Activated CD4-positive, alpha-beta T cell treated with anti-CD3 and anti-CD28 coated beads, Interleukin-10, Interleukin-2, amounts not matched to agents 100 ng/mL and 50 ng/mL, durations not matched to agents 16 hours and 8 hours (primary cell): ENCODE results near the gene KCNMA1.
A peak's percentile ranks its signal among the peaks of the same experiment; 100 is the strongest.

Experiments used
- DNase-seq: peaks from one replicate; pipeline ENCODE4 v3.0.0-alpha.2; 2020

Gene KCNMA1

GRCh38 chr10:77190291-77190690 is 447.3 kb downstream of the KCNMA1 start:
- DNase-seq, result no peak

- no peak for DNase-seq
Measured at GRCh38 chr10:77189520-77189919, 448.1 kb downstream of the KCNMA1 start.

- no peak for DNase-seq
Measured at GRCh38 chr10:77189075-77189474, 448.5 kb downstream of the KCNMA1 start.

- DNase-seq, result no peak
Measured at GRCh38 chr10:77188521-77188920, 449.1 kb downstream of the KCNMA1 start.

- no peak for DNase-seq
Measured at GRCh38 chr10:77188000-77188395, 449.6 kb downstream of the KCNMA1 start.

- no peak for DNase-seq
Measured at GRCh38 chr10:77187376-77187999, 450.1 kb downstream of the KCNMA1 start.

- DNase-seq, result no peak
Measured at GRCh38 chr10:77186936-77187335, 450.7 kb downstream of the KCNMA1 start.

GRCh38 chr10:77185696-77186095 is 451.9 kb downstream of the KCNMA1 start:
- DNase-seq, result no peak

- no peak for DNase-seq
Measured at GRCh38 chr10:77182803-77183202, 454.8 kb downstream of the KCNMA1 start.

GRCh38 chr10:77180794-77181193 is 456.8 kb downstream of the KCNMA1 start:
- DNase-seq, result no peak

GRCh38 chr10:77180104-77180503 is 457.5 kb downstream of the KCNMA1 start:
- no peak for DNase-seq

- no peak for DNase-seq
Measured at GRCh38 chr10:77179015-77179695, 458.5 kb downstream of the KCNMA1 start.

GRCh38 chr10:77177589-77177988 is 460.0 kb downstream of the KCNMA1 start:
- DNase-seq, result no peak

- no peak for DNase-seq
Measured at GRCh38 chr10:77177161-77177560, 460.4 kb downstream of the KCNMA1 start.

GRCh38 chr10:77176232-77176631 is 461.4 kb downstream of the KCNMA1 start:
- no peak for DNase-seq

- no peak for DNase-seq
Measured at GRCh38 chr10:77175631-77176222, 461.9 kb downstream of the KCNMA1 start.

GRCh38 chr10:77173615-77174461 is 463.8 kb downstream of the KCNMA1 start:
- DNase-seq, result peak; percentile 65

- no peak for DNase-seq
Measured at GRCh38 chr10:77172086-77172485, 465.5 kb downstream of the KCNMA1 start.

GRCh38 chr10:77168861-77169260 is 468.7 kb downstream of the KCNMA1 start:
- DNase-seq, result no peak

GRCh38 chr10:77168161-77168560 is 469.4 kb downstream of the KCNMA1 start:
- DNase-seq, result no peak

- peak; percentile 58 for DNase-seq
Measured at GRCh38 chr10:77165445-77166208, 472.0 kb downstream of the KCNMA1 start.

- no peak for DNase-seq
Measured at GRCh38 chr10:77164616-77165311, 472.8 kb downstream of the KCNMA1 start.
